Measurements from ENCODE around the gene BEAN1. TPM values are rescaled to one million over a fixed set of nuclear protein-coding genes. Genes with fewer than 3 reads are reported as not detected.

The BEAN1 gene
- polyA plus RNA-seq, 1 donor from 2014 or later = 0.16 TPM

GRCh38 chr16:66474750-66475199 lies 47.7 kb downstream of the BEAN1 start:
- no peak overlapping the region for H2AFZ ChIP-seq (ENCODE audit: low read depth, low read length)
- H3K4me3 ChIP-seq (ENCODE audit: low read length) = no peak overlapping the region
- no peaks in the 10 kb centered on the region for H3K9me3 ChIP-seq (ENCODE audit: low read length)
- H3K79me2 ChIP-seq (replicated peaks; ENCODE audit: insufficient read depth, low read length) = no peaks in the 10 kb centered on the region
- H3K27me3 ChIP-seq (ENCODE audit: insufficient read depth, low read depth, low read length) = no peaks in the 10 kb centered on the region
- H3K9me2 ChIP-seq (ENCODE audit: insufficient read depth, low read length) = no peaks in the 10 kb centered on the region
- no peak overlapping the region for H3K27ac ChIP-seq (ENCODE audit: low read length)
- H3F3A ChIP-seq (ENCODE audit: insufficient read depth, low read length, poor library complexity, severe bottlenecking) = no peaks in the 10 kb centered on the region
- no peaks in the 10 kb centered on the region for H3K36me3 ChIP-seq (ENCODE audit: insufficient read depth, low read length)
- H3K4me2 ChIP-seq (ENCODE audit: low read length) = no peak overlapping the region
- no peak overlapping the region for H3K9ac ChIP-seq (ENCODE audit: low read length)
- no peak for TF ChIP-seq POLR2AphosphoS5 (IDR thresholded peaks at IDR 0.05)
- TF ChIP-seq RAD21 (conservative IDR thresholded peaks at IDR 0.05) = no peak
- TF ChIP-seq MXI1 (conservative IDR thresholded peaks at IDR 0.05; ENCODE audit: poor library complexity, severe bottlenecking) = no peak
- no peak for TF ChIP-seq EZH2 (IDR thresholded peaks at IDR 0.05; ENCODE audit: borderline replicate concordance, insufficient read depth, low read length, poor library complexity, severe bottlenecking)
- TF ChIP-seq SMC3 (conservative IDR thresholded peaks at IDR 0.05; ENCODE audit: poor library complexity) = no peak
- TF ChIP-seq TAF1 (IDR thresholded peaks at IDR 0.05; ENCODE audit: low read depth) = no peak
- TF ChIP-seq REST (IDR thresholded peaks at IDR 0.05; ENCODE audit: borderline replicate concordance) = no peak
- TF ChIP-seq CTCF (IDR thresholded peaks at IDR 0.05; ENCODE audit: poor library complexity, severe bottlenecking) = no peak
- no peak for TF ChIP-seq EP300 (conservative IDR thresholded peaks at IDR 0.05; ENCODE audit: poor library complexity, severe bottlenecking)
- H4K20me1 ChIP-seq (ENCODE audit: insufficient read depth) = no peaks in the 10 kb centered on the region

- Histone ChIP-seq H3K4me3 (ENCODE audit: low read length) (no peak overlapping the region), H4K20me1 (ENCODE audit: insufficient read depth) (no peaks in the 10 kb centered on the region), H2AFZ (ENCODE audit: low read depth, low read length) (no peak overlapping the region)
Measured at GRCh38 chr16:66475232-66475631, 48.1 kb downstream of the BEAN1 start.

More at GRCh38 chr16:66475232-66475631, 48.1 kb downstream of the BEAN1 start:
- TF ChIP-seq SMC3 (conservative IDR thresholded peaks at IDR 0.05; ENCODE audit: poor library complexity) = no peak
- no peak for TF ChIP-seq TAF1 (IDR thresholded peaks at IDR 0.05; ENCODE audit: low read depth)
- no peak for TF ChIP-seq MXI1 (conservative IDR thresholded peaks at IDR 0.05; ENCODE audit: poor library complexity, severe bottlenecking)
- TF ChIP-seq CTCF (IDR thresholded peaks at IDR 0.05; ENCODE audit: poor library complexity, severe bottlenecking) = no peak
- TF ChIP-seq EP300 (conservative IDR thresholded peaks at IDR 0.05; ENCODE audit: poor library complexity, severe bottlenecking) = no peak
- TF ChIP-seq POLR2AphosphoS5 (IDR thresholded peaks at IDR 0.05) = no peak
- TF ChIP-seq REST (IDR thresholded peaks at IDR 0.05; ENCODE audit: borderline replicate concordance) = no peak
- no peak for TF ChIP-seq RAD21 (conservative IDR thresholded peaks at IDR 0.05)
- TF ChIP-seq EZH2 (IDR thresholded peaks at IDR 0.05; ENCODE audit: borderline replicate concordance, insufficient read depth, low read length, poor library complexity, severe bottlenecking) = no peak
- Histone ChIP-seq H3K36me3 (ENCODE audit: insufficient read depth, low read length) (no peaks in the 10 kb centered on the region), H3K27ac (ENCODE audit: low read length) (no peak overlapping the region), H3K9me2 (ENCODE audit: insufficient read depth, low read length) (no peaks in the 10 kb centered on the region), H3K9ac (ENCODE audit: low read length) (no peak overlapping the region), H3K27me3 (ENCODE audit: insufficient read depth, low read depth, low read length) (no peaks in the 10 kb centered on the region), H3F3A (ENCODE audit: insufficient read depth, low read length, poor library complexity, severe bottlenecking) (no peaks in the 10 kb centered on the region), H3K79me2 (replicated peaks; ENCODE audit: insufficient read depth, low read length) (no peaks in the 10 kb centered on the region), H3K4me2 (ENCODE audit: low read length) (no peak overlapping the region), H3K9me3 (ENCODE audit: low read length) (no peaks in the 10 kb centered on the region)
